Endothelial cell (in vitro differentiated cells): ENCODE results near the gene BNIP5. TPM values are rescaled to one million over a fixed set of nuclear protein-coding genes. Genes with fewer than 3 reads are reported as not detected.

Experiments
- DNase-seq: peaks from one replicate; pipeline ENCODE4 v3.0.0; 2021; ENCODE audit warnings: low spot score
- H3K27ac Mint-ChIP-seq: one replicate; pipeline ENCODE4 v1.8.0; 2021; ENCODE audit warnings: mixed read lengths, inconsistent platforms; ENCODE audit not compliant: unreplicated experiment
- H3K27me3 Mint-ChIP-seq: one replicate; pipeline ENCODE4 v1.8.0; 2021; ENCODE audit warnings: mild to moderate bottlenecking, moderate library complexity, mixed read lengths, inconsistent platforms; ENCODE audit not compliant: unreplicated experiment
- H3K36me3 Mint-ChIP-seq: one replicate; pipeline ENCODE4 v1.8.0; 2021; ENCODE audit warnings: mild to moderate bottlenecking, low read depth, mixed read lengths, inconsistent platforms; ENCODE audit not compliant: unreplicated experiment
- H3K4me1 Mint-ChIP-seq: one replicate; pipeline ENCODE4 v1.8.0; 2021; ENCODE audit warnings: mild to moderate bottlenecking, mixed read lengths, inconsistent platforms; ENCODE audit not compliant: unreplicated experiment
- H3K4me3 Mint-ChIP-seq: one replicate; pipeline ENCODE4 v1.8.0; 2021; ENCODE audit warnings: mild to moderate bottlenecking, mixed read lengths, inconsistent platforms; ENCODE audit not compliant: unreplicated experiment
- H3K9me3 Mint-ChIP-seq: one replicate; pipeline ENCODE4 v1.8.0; 2021; ENCODE audit warnings: mixed read lengths, inconsistent platforms; ENCODE audit not compliant: unreplicated experiment
- total RNA-seq: library from RNA; stranded (reverse); fragmentation: NEBNext Ultra II Directional; extraction: Animal tissue kit (Norgen Biotek cat#: 25700); gene quantifications from one replicate; pipeline ENCODE4 v1.2.1, GENCODE V29; 2021; ENCODE audit not compliant: unreplicated experiment
- TF ChIP-seq, protein P1 (sequence below): fragments of 200-600 bp; sonication (generic); IDR thresholded peaks from one replicate; pipeline ENCODE4 v1.5.0; 2021; ENCODE audit warnings: antibody characterized with exemption; ENCODE audit not compliant: unreplicated experiment

BNIP5 gene
- total RNA-seq, 1 donor from 2014 or later, result not detected

DNA sequence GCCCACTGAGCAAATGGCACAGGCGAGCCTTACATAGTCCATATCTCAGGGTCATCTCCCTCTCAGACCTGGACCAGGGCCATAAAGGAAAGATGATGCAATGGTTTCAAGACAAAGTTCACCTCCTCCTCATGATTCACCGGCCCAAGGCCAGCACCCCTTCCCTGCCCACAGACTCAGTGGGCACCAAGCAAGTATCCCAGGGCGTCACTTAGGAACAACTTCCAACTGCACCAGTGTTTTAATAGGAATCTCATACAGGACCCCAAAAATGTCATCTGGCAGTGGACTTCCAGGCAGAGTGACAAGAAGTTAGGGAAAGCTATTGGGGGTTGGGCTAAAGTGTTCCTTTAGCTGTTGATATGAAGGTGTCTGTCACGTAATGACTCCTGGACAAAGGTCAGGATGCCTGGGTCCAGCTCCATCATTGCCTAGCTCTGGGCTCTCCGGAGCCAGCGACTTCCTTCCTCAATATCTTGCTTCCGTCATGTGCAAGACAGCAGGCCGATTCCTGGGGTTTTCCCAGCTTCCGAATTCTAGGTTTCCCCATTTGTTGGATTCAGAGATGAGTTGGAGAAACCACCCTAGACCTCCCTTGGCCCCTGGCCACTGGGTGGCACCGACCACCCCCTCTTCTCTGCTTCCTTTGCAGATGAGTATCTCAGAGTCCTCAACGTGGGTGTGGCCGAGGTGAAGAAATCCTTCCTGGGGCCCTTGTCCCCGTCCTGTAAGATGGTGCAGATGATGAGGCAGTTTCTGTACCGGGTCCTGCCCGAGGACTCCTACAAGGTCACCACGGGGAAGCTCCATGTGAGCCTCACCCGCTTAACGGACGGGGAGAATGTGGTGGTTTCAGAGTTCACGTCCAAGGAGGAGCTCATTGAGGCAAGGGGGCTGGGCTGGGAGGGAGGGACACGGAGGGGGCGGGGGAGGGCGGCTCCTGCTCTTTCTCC lies 45.7 kb downstream of the BNIP5 start:
- no peak overlapping the region for H3K27ac Mint-ChIP-seq

DNA sequence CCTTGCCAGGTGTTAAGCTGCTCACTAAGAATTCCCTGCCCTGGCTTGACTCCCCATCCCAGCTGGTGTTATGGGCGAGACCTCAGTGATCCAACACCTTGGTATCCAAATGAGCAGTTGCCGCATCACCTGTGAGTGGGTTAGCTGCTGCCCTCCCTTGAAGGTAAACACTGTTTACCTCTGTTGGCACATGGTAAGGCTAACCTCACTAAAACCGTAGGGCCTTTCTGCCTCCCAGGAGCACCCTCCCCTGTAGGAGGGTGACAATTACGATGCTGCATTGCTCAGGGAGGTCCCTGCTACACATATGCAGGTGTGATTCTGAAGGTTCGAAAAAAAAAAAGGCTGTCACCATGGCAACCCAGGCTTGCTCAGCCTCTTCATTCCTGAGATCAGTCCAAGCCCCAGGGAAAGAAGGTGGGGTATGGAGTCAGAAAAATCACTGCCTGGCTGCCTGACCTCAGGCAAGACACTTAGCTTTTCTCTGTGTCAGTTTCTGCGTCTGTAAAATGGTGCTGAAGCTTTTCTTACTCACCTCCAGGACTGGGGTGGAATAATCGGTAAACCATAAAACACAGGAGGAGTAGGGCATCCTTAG lies 47.3 kb downstream of the BNIP5 start:
- Mint-ChIP-seq H3K4me3 (no peak overlapping the region), H3K27me3 (peaks cover 5% of the 10 kb centered on the region), H3K4me1 (peaks cover 10% of the 10 kb centered on the region), H3K27ac (no peak overlapping the region), H3K9me3 (no peaks in the 10 kb centered on the region), H3K36me3 (no peaks in the 10 kb centered on the region)
- no peak for DNase-seq
- TF ChIP-seq, protein P1, sequence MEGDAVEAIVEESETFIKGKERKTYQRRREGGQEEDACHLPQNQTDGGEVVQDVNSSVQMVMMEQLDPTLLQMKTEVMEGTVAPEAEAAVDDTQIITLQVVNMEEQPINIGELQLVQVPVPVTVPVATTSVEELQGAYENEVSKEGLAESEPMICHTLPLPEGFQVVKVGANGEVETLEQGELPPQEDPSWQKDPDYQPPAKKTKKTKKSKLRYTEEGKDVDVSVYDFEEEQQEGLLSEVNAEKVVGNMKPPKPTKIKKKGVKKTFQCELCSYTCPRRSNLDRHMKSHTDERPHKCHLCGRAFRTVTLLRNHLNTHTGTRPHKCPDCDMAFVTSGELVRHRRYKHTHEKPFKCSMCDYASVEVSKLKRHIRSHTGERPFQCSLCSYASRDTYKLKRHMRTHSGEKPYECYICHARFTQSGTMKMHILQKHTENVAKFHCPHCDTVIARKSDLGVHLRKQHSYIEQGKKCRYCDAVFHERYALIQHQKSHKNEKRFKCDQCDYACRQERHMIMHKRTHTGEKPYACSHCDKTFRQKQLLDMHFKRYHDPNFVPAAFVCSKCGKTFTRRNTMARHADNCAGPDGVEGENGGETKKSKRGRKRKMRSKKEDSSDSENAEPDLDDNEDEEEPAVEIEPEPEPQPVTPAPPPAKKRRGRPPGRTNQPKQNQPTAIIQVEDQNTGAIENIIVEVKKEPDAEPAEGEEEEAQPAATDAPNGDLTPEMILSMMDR, result no peak

More for the DNA sequence above, 45.7 kb downstream of the BNIP5 start:
- Mint-ChIP-seq H3K4me1 (peaks cover 10% of the 10 kb centered on the region), H3K9me3 (no peaks in the 10 kb centered on the region), H3K36me3 (no peaks in the 10 kb centered on the region), H3K27me3 (peaks cover 5% of the 10 kb centered on the region), H3K4me3 (no peak overlapping the region)
- DNase-seq, result no peak
- TF ChIP-seq, protein P1, result no peak

DNA sequence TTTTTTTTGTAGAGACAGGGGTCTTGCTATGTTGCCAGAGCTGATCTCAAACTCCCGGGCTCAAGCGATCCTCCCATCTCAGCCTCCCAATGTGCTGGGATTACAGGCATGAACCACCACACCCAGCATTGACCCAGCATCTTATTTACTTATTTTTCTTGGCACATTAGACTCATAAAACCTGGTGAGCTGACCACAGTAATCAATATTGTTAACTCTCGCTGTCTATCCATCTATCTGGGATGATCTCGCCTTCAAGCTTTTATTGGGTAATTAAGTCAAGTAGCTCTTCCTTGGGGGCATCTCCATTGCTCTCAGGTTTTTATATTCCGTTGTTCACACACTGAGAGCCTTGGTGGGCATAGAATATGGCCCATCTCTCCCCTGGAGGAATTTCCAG lies 49.8 kb downstream of the BNIP5 start:
- peaks cover 10% of the 10 kb centered on the region for H3K4me1 Mint-ChIP-seq
- no peak for DNase-seq
- TF ChIP-seq, protein P1, result no peak
- no peak overlapping the region for H3K27ac Mint-ChIP-seq
- H3K27me3 Mint-ChIP-seq, result peaks cover 2% of the 10 kb centered on the region
- H3K36me3 Mint-ChIP-seq, result no peaks in the 10 kb centered on the region
- H3K4me3 Mint-ChIP-seq, result no peak overlapping the region
- H3K9me3 Mint-ChIP-seq, result no peaks in the 10 kb centered on the region

DNA sequence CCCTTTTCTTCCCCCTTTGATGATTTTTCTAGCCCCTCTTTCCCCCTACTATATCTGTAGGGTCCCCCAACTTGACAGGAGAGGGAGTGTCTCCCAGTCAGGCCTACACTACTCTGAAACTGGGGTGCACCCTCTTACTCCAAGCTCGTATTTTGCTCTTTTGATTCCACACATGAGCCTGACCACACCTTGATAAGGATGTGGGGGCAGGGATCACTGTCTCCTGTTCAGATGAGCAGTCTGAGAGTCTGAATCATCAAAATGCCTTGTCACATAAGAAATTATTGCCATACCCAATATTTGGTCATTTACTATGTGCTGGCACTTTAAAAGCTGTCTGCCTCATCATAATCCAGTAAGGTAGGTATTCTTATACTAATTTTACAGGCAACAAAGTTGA lies 50.9 kb downstream of the BNIP5 start:
- no peak for DNase-seq
- Mint-ChIP-seq H3K36me3 (no peaks in the 10 kb centered on the region), H3K27me3 (peaks cover 2% of the 10 kb centered on the region), H3K27ac (no peak overlapping the region), H3K4me1 (peaks cover 10% of the 10 kb centered on the region), H3K4me3 (no peak overlapping the region), H3K9me3 (no peaks in the 10 kb centered on the region)
- TF ChIP-seq, protein P1, result no peak
